ENCODE measurements around the gene RAP1GAP2.

The RAP1GAP2 gene

DNA sequence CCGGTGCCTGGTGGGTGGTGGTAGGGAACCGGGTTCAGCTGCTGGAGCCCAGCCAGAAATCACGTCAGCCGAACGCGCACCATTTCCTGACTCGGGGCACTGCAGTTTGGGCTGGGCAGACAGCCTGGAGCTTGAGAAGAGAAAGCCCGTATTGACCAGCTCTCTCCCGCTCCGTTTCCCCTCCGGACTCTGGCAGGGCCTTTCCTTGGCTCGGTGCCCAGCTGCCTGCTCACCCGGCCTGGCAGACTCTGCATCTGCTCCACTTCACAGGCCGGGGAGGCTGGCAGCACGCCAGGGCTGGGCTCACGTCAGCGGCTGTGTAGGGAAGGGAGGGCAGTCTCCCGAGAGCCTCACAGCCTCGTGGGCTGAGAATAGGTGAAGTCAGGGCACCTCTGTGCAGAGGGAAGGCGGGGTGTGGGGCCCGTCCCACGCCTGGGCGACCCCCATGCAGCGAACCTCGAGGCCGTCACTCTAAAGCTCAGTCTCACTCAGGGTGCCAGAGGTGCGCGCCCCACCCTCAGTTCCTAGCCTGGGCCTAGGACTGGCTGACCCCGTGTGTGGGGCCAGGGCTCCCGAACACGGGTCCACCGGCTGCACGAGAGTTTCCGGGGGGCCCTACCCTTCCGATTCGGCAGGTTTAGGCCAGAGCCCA, 208.0 kb downstream of the RAP1GAP2 start:
- peak overlapping the region; percentile 99 for H3K27ac ChIP-seq
- TF ChIP-seq, protein P1, sequence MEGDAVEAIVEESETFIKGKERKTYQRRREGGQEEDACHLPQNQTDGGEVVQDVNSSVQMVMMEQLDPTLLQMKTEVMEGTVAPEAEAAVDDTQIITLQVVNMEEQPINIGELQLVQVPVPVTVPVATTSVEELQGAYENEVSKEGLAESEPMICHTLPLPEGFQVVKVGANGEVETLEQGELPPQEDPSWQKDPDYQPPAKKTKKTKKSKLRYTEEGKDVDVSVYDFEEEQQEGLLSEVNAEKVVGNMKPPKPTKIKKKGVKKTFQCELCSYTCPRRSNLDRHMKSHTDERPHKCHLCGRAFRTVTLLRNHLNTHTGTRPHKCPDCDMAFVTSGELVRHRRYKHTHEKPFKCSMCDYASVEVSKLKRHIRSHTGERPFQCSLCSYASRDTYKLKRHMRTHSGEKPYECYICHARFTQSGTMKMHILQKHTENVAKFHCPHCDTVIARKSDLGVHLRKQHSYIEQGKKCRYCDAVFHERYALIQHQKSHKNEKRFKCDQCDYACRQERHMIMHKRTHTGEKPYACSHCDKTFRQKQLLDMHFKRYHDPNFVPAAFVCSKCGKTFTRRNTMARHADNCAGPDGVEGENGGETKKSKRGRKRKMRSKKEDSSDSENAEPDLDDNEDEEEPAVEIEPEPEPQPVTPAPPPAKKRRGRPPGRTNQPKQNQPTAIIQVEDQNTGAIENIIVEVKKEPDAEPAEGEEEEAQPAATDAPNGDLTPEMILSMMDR (conservative IDR thresholded peaks at IDR 0.05) = no peak

DNA sequence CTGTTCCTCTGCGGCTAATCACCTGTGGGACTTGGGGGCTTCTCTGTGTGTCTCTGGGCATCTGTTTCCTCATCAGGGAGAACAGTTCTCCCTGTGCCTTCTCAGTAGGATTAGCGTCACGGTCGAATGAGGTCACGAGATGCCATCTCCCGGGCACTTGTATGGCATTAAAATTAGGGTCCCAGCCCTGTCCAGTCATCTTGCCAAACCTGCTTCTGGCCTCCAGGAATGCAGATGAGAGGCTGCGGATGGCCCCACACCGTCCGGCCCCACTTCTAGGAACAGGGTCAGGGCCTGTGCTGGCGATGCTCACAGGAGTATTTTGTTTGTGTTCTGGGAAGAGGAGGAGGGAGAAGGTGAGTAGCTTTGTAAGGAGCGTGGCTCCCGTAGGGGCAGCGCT, 208.7 kb downstream of the RAP1GAP2 start:
- H3K27ac ChIP-seq = peak overlapping the region; percentile 99
- TF ChIP-seq, protein P1 (conservative IDR thresholded peaks at IDR 0.05) = no peak

DNA sequence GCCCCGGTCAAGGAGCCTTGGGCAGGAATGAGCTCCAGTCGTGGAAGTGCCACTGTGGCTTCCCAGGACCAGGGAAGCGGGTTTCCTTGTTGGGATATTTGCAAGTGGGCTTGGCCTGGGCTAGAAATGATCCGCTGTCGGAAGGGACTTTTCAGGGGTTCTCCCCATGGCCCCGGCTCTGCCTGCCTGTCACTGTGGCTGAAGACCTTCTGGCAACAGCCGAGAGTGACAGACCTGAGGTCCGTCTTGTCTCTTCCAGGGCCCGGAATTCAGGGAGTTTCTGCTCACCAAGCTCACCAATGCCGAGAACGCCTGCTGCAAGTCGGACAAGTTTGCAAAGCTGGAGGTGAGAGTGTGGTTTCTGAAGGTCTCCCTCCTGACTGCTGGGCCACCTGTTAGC, 209.5 kb downstream of the RAP1GAP2 start:
- H3K27ac ChIP-seq = peak overlapping the region; percentile 99
- TF ChIP-seq, protein P1 (conservative IDR thresholded peaks at IDR 0.05) = no peak

DNA sequence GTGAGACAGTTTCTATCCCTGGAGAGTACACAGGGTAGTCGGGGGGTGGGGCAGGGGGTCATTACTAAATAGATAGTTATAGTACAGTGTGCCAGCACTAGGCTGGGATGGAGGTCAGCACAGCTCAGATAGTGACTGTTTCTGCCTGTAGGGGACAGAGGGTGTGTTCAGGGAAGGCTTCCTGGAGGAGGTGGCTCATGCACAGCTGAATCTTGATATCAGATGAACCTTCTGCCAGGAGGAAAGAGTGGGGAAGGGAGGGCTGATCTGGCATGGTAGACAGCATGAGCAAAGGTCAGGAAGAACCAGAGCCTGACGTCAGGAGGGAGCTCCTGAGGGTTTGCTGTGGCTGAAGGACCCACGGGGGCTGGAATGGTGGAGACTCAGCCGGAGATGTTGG, 210.6 kb downstream of the RAP1GAP2 start:
- TF ChIP-seq, protein P1 (conservative IDR thresholded peaks at IDR 0.05) = no peak
- peak overlapping the region; percentile 99; the same call in 1 of the 2 replicates for H3K27ac ChIP-seq

DNA sequence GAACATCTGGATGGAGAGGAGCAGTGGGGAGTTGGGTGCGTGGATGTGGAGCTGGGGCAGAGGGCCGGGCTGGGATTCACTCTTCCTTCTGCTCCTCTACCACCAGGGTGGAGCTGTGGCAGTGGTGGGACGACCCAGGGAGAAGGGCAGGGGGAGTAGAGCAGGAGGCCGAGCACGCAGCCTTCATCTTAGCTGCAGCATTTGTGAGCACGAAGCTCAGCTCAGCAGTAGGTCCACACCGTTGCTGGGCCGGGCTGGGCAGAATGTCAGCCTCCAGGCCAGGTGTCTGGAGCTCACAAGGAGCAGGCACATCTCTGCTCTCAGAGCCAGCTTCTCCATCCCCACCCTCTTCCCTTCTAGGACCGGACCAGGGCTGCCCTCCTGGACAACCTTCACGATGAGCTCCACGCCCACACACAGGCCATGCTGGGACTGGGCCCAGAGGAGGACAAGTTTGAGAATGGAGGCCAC, 211.4 kb downstream of the RAP1GAP2 start:
- H3K27ac ChIP-seq = peak overlapping the region; percentile 99; the same call in 1 of the 2 replicates
- TF ChIP-seq, protein P1 (conservative IDR thresholded peaks at IDR 0.05) = no peak

DNA sequence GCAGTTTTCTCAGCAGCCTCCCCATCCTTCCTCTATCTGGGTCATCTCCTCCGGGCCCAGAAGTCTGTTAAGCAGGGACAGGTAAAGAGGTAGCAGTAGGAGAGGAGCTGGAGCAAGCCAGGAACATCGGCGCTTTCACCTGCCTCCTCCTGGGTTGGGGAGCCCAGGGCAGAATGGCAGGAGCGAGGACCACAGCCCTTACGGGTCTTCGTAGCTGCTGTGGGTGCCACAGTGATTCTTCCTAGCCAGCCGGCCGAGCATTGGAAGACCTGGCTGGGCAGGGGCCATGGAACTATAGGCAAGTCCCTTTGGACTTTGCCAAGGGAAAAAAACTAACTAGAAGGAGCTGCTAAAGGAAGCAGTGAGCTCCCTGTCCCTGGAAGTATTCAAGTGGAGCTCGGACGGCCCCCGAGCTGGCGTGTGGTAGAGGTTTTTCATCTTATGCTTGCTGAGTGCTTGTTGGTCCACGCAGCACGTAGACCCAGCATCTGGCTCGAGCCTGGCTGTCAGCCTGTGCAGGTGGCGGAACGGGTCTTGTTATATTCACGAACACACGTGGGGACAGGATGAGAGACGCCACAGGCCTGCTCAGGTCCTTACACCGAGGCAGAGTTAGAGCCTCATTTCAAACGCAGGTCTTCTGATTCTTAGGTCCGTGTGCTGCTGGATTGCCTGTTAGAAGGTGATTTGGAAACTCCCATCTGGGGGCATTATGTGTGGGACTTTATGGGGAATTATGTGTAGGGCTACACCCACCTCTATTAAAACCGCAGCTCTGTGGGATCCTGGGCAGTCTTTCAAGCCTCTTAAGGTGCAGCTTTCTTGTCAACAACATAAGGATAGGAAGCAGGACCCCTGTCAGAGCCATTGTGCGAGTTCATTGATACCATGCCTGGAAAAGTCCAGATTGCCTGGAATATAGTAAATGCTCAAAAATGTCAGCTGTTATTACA, 212.4 kb downstream of the RAP1GAP2 start:
- TF ChIP-seq, protein P1 (conservative IDR thresholded peaks at IDR 0.05) = no peak
- H3K27ac ChIP-seq = peak overlapping the region; percentile 19; the same call in 1 of the 2 replicates

DNA sequence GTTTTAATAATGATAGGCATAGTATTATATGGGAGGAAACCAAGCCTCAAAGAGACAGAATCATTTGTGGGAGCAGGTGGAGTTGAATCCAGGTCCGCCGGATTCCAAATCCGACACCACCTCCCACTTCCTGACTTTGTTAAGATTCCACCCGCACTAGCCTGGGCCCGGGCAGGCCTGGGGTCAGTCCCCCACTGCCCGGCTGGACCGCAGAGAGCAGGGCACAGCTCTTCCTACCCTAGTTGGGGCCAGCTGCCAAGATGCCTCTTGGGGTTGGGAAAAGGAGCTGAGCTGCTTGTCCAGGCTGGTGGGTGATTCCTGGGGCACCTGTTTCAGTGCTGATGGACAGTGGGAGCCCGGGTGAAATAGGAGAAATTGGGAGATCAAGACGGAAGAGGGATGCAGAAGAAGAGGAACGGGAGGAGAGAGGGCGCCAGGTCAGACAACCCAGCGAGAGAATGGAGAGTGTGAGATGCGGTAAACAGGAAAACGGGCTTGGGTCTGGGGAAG, 213.2 kb downstream of the RAP1GAP2 start:
- peak overlapping the region; percentile 19; the same call in 1 of the 2 replicates for H3K27ac ChIP-seq
- TF ChIP-seq, protein P1 (conservative IDR thresholded peaks at IDR 0.05) = no peak

Measured in VCaP (cell line).